Raji (cell line): Measurements from ENCODE around the gene RPL35.

Source experiments
- POLR2A ChIP-seq: IDR thresholded peaks from 2 replicates; pipeline ENCODE4 v1.6.1; 2011; ENCODE audit warnings: low read depth, low read length, control low read depth; ENCODE audit not compliant: insufficient read depth

The RPL35 gene

GRCh38 chr9:124880501-124880900 is 18.7 kb upstream of the RPL35 start:
- no peak for TF ChIP-seq POLR2A

GRCh38 chr9:124879226-124879625 is 17.5 kb upstream of the RPL35 start:
- TF ChIP-seq POLR2A = no peak

DNA sequence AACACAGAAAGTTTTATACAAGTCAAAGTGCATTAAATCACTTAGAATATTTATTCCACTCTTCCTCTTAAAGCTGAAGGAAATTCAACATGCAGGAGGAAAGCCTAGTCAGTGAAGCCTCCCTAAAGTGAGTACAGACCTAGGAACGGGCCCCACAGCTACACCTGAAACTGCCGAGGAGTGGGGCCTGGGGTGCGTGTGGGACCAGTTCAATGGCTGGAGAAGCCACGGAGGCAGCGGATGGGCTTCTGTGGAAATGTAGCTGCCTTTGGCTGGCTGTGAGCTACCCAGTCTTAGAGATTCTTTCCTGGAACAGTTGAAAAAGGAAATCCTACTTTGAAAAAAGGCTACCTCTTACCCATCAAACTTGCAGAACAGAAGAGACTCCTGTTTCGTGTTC is 16.8 kb upstream of the RPL35 start:
- TF ChIP-seq POLR2A = no peak

DNA sequence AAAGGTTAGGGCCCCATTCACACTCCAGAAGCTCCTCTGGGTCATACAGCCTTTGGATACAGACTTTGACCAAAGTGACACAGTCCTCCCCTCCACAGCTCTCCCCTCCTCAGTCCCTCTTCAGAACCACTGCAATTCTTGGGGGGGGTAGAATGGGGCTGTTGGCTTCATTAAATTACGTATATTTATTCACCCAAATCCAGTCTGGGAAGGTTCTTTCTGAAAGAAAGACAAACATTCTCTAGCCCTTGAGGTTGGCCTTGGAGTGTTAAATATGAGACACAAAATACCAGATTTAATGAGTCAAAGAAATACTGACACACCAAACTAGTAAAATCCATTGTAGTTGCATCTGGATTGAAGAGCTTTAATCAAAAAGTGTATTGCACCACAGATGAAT is 16.3 kb upstream of the RPL35 start:
- TF ChIP-seq POLR2A = no peak

DNA sequence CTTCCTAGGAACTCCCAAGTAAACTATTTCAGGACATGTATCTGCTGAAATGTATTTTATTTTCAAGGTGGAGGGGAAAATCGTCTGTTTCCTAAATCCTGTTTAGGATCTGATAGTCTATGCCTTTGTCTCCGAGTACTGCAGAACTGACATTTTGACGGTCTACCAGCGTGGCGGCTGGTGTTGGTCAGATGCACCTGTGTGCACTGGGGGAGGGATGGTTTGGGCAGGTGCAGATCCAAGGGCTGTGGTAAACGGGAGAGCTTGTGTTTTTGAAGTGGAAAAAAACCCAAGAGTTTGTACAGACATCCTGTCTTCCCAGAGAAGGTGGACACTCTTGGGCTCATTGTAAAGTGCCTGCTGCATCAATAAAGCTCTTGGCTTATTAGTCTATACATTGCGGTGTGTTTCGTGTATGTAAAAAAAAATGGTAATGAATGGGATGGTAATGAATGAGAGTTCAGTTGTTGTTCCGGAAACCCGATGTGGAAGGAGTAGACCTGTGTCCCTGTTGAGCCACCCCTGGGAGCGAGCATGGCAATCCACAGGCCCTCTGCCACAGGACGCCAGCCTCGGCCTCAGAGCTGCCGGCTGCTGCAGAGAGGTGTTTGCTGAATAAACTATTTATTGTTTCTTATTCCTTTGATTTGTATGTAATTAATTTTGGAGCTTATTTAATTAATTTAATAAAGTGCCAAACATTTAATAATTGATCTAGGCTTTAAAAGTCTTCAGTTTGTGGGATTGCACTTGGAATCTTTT is 15.4 kb upstream of the RPL35 start:
- no peak for TF ChIP-seq POLR2A

GRCh38 chr9:124875501-124875900 is 13.7 kb upstream of the RPL35 start:
- no peak for TF ChIP-seq POLR2A

GRCh38 chr9:124873664-124874063 is 11.9 kb upstream of the RPL35 start:
- TF ChIP-seq POLR2A = no peak

- no peak for TF ChIP-seq POLR2A
Measured at GRCh38 chr9:124871156-124871561, 9.4 kb upstream of the RPL35 start.

DNA sequence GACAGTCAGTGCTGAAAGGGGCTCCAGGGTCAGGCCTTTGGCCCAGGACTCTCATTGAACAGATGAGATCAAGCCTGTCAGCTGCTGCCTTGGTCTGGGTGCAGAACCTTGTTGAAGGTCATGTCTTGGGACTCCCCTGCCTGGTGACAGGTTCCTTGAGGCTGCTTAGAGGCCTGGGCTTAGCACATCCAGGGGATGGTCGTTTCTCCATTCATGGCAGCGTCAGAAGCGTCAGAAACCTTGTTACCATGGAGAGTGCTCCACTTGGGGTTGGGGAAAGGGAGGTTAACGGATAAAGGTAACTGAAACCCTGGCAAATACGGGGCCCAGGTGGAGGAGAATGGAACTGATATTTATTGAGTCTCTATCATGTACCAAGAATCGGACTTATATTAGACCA is 9.0 kb upstream of the RPL35 start:
- no peak for TF ChIP-seq POLR2A

DNA sequence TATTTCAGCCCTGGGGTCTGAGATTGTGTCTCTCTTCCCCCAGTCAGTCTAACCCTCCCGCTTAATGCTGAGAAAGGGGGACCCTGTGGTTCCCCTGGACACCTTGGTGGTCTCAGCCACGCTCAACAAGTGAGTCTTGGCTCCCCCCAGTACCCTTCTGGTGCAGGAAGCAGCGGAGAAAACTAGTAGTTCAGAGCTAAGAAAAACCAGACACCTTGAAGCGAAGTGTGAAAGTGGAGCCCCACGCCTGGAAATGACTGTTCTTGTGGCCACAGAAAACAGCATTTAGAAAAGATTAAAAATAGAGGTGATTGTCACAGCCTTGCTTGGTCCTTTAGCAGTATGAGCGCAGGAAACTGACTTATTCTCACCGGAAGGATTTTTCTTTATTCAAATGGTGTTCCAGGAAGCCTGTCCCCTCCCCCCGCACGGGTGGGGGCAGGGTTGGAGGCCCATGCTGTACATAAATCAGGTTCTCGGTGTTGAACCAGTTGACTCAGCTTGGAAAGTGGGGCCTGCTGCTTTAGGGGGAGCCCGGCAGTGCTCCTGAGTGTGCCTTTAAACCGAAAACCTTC is 8.3 kb upstream of the RPL35 start:
- TF ChIP-seq POLR2A = 0 out of 2 replicates have a peak, but pooled peaks have one; percentile 31

DNA sequence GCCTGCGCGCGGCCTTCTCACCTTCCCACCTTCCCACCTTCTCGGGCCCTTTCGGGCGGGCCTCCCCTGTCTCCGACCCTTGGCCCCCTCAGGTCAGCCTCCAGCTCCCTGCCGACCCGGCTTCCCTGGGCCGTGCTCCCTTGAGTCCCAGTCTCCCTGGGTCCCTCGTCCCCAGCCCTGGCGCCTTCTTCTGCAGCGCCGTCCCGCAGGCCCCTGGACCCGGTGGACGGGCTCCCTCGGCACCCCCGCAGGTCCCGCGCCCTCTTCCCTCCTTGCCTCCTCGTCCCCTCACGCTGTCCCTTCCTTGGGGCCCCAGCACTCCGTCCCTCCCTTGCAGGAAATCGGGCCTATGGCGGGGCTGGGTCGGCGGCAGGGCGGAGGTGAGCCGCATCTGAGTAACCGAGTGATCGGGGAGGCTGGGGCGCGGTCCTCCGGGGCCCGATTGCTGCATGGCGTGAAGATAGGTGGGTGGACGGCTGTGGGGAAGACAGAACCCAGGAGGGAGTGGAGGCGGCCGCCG is 7.8 kb upstream of the RPL35 start:
- no peak for TF ChIP-seq POLR2A

DNA sequence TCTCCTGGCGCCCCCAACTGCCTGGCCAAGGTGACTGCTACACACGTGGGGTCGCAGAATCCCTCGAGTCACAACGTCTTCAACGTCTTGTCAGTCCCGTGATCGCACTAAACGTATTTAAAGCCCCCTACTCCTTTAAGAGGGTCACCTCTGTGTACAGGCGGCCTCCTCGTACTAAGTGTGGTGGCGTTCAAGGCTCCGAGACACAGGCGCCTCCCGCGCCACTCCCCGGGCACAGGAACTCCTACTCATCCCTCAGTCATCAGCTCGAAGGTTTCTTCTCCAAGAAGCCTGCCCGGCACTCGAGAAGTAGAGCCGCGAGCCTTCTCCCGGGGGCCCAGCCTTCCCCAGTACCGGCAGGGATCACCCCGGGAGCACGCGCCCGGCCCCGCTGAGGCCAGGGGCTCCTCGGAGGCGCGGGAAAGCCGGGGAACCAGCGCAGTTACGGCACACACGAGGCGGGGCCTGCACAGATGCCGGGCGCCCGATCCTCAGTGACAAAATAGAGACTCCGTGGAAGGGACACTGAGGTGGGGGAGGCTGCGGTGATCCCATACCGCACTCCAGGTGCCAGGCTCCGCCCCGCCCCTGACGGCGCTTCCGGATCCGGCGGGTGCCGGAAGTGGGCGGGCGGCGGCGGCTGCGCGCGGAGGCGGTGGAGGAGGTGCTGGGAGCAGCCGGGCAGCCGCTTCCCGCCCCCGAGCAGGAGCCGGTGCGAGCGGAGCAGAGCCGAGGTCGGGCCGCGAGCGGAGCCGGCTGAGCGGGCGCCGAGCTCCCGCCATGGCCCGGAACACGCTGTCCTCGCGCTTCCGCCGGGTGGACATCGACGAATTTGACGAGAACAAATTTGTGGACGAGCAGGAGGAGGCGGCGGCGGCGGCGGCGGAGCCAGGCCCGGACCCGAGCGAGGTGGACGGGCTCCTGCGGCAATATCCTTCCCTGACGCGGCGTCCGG is 7.0 kb upstream of the RPL35 start:
- TF ChIP-seq POLR2A = peak; percentile 89

- no peak for TF ChIP-seq POLR2A
Measured at GRCh38 chr9:124863371-124863871, 1.7 kb upstream of the RPL35 start.

DNA sequence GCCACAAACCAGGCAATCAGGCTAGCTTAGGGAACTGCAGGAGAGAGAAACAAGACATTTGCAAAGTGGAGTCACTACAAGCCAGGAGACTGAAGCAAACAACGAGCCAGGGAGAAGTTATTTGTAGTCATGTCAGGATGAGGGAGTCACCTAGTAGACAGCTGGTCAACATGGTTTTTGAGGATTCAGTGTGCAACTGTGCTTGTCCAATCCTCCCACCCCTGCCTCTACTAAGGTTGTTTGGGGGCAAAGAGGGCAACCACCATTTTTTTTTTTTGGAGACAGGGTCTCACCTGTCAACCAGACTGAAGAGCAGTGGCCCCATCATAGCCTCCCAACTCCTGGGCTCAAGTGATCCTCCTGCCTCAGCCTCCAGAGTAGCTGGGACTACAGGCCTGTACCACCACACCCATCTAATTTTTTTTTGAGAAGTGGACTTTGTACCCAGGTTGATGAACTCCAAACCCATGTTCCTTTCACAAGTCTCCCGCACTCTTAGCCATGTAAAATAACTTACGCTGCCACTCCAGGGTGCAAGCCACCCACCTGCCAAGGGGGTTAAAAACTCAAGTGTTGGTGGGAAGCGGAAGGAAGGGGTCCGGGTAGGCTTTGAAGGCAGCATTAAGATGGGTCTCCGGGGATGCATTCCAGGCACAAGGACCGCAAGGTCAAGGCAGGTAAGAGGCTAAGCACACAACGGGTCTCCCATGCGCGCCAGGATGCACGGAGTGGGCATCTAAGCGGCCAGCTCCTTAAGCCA is 995 bp downstream of the RPL35 start:
- TF ChIP-seq POLR2A = no peak
